GM12801 (cell line): Measurements from ENCODE around the gene BNC2.

Source experiments
- CTCF ChIP-seq: IDR thresholded peaks from one replicate; pipeline ENCODE4 v1.5.1; 2011; ENCODE audit warnings: control low read depth; ENCODE audit not compliant: insufficient read length; ENCODE audit errors: extremely low read depth

Gene BNC2

GRCh38 chr9:16396389-16396788 is 474.1 kb downstream of the BNC2 start:
- no peak for TF ChIP-seq CTCF

- TF ChIP-seq CTCF, result no peak
These were observed 479.1 kb downstream of the BNC2 start for GRCh38 chr9:16391369-16391768.

- no peak for TF ChIP-seq CTCF
These were observed 483.1 kb downstream of the BNC2 start for GRCh38 chr9:16387382-16387781.

GRCh38 chr9:16386827-16387077 is 483.7 kb downstream of the BNC2 start:
- TF ChIP-seq CTCF, result no peak

- TF ChIP-seq CTCF, result no peak
These were observed 484.3 kb downstream of the BNC2 start for GRCh38 chr9:16386007-16386826.

- no peak for TF ChIP-seq CTCF
These were observed 484.9 kb downstream of the BNC2 start for GRCh38 chr9:16385590-16385989.

GRCh38 chr9:16384993-16385392 is 485.5 kb downstream of the BNC2 start:
- no peak for TF ChIP-seq CTCF
